GM18909 (cell line): ENCODE measurements around the gene HDLBP.

Source experiments
- ATAC-seq: cut with Tn5 transposase; IDR thresholded peaks from one replicate; pipeline ENCODE4 v1.9.1; 2021; ENCODE audit warnings: mild to moderate bottlenecking; ENCODE audit not compliant: unreplicated experiment, poor library complexity

Gene HDLBP

GRCh38 chr2:241234962-241235740, 80.3 kb downstream of the HDLBP start:
- no peak for ATAC-seq

DNA sequence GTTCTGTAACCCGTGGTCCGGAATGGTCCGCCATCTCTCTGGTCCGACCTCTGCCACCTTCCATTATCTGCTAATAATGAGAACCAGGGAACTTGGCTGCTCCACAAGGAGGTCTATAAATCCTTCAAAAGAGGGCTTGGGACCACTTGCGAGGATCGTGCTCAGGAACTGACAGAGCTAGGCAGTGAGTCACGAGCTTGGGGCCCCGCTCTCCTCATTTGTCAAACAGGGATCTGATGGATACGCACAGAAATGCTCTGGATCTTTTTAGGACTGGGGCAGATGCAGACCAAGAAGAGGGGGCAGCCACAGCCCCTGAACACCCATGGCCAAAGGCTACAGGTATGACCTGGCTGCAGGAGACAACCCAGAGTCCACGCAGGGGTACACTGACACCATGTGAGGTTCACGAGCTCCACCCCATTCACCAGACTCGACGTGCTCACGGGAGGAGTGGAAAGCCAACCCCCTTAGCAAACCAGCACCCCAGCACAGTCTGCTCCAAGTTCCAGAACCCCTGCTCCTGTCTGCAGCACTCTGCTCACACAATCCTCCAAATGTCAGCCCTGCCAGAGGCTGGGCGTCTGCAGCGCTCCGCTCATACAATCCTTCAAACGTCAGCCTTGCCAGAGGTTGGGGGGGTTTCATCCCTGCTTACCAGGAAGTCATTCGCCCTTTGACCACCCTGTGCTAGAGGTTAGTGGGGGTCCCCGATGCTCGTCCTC, 81.2 kb downstream of the HDLBP start:
- ATAC-seq = no peak

GRCh38 chr2:241232736-241233575, 82.5 kb downstream of the HDLBP start:
- ATAC-seq = no peak

DNA sequence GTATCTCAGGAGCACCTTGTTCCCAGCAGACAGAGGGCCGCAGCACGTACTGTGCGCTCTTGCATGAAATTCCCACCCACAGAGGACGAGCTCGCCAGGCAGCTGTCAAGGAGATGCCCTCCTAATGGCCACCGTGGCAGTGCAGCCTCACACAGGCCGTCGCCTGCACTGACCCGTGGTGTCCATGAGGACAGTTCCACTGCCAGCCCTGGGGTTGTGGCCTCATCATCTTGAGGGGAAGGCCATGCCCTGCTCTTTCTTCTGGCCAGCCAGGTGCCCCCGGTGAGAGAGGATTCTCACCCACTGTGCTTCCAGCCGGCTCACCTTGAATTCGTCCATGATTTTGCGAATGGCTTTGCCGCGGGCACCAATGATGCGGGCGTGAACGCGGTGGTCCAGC, 85.0 kb downstream of the HDLBP start:
- ATAC-seq = no peak

GRCh38 chr2:241229563-241230401, 85.7 kb downstream of the HDLBP start:
- no peak for ATAC-seq

DNA sequence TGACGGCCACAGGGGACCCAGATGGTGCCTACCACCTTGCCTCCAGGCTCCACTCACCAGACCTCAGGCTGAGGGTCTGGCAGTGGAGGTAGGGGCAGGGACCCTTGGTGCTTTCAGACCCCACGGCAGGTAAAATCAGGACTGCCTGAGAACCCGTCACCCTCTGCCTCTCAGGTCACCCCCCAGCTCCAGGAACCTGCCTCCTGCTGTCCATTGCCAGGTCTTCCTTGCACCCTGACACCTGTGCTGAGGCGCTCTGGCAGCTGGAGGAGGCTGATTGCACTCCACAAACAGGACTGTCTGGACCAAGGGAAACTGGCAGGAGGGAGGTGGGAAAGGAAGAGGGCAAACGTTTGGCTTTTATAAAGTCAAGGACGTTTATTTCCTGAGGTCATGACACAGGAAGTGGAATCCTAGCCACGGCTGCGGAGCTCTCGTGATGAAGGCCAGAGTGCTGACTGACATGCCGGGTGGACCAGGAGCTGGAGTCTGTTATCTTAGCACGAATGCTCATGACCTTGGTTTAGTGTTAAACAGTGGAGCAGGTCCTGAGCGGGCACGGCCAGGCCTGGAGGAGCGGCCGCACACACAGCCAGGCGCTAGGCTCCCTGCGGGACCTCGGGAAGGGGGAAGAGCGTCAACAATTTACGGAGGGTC, 86.5 kb downstream of the HDLBP start:
- no peak for ATAC-seq

- ATAC-seq = no peak
Measured at GRCh38 chr2:241228081-241228859, 87.2 kb downstream of the HDLBP start.

DNA sequence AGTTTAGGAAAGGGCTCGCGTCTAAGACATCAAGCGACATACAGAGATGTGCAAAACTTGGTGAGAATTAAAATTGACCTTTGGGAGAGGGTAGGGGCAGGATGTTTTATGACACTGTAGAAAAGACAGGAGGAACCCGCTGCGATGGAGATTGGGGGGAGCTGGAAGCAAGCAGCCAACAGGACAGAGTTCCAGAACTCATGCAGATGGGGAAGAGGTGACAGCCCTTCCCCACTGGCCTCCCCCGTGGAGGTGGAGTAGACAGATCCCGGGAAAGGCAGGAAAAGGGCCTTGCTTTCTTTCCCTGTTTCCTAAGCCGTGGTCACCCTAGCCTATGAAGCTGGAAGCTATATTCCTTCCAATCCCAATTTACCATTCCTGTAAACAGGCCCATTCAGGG, 87.9 kb downstream of the HDLBP start:
- ATAC-seq = no peak

- no peak for ATAC-seq
Measured at GRCh38 chr2:241226723-241227572, 88.5 kb downstream of the HDLBP start.

GRCh38 chr2:241225983-241226382, 89.5 kb downstream of the HDLBP start:
- ATAC-seq = no peak

DNA sequence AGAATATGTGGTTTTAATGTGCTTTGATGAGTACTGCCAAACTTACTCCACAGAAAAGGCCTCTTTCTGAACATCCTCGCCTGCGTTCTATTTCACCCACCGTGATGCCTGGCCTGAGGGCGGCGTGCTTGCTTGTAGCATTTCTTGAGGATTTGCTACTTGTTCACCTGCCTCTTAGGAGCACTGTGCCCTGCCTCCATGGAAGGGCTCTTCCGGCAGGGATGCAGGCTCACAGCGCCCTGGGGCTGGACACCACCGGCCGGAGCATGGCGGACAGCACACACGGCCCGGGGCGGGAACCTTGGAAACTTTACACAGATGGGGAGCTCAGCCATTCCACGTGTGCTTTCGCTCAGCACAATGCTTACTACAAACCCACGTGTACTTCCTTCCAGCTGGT, 89.9 kb downstream of the HDLBP start:
- no peak for ATAC-seq

DNA sequence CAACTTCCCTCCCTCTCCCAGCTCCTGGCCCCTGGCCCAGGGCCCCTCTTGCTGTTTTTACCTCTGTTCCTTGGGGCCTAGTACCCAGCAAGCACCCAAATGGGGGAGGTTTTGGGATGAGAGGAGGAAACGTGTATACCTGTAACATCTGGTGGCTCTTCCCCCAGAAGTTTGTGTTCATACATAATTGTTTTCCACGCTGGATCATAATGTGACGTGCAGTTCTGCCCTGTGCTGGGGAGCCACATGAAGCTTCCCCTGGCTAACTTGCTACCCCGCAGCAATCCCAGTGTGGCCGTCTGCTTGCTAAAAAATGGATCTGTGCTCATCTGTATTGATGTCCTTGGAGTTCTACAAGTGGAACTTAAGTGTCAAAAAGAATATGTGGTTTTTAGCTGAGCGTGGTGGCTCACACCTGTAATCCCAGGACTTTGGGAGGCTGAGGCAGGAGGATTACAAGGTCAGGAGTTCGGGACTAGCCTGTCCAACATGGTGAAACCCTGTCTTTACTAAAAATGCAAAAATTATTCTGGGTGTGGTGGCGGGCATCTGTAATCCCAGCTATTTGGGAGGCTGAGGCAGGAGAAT, 90.5 kb downstream of the HDLBP start:
- no peak for ATAC-seq

DNA sequence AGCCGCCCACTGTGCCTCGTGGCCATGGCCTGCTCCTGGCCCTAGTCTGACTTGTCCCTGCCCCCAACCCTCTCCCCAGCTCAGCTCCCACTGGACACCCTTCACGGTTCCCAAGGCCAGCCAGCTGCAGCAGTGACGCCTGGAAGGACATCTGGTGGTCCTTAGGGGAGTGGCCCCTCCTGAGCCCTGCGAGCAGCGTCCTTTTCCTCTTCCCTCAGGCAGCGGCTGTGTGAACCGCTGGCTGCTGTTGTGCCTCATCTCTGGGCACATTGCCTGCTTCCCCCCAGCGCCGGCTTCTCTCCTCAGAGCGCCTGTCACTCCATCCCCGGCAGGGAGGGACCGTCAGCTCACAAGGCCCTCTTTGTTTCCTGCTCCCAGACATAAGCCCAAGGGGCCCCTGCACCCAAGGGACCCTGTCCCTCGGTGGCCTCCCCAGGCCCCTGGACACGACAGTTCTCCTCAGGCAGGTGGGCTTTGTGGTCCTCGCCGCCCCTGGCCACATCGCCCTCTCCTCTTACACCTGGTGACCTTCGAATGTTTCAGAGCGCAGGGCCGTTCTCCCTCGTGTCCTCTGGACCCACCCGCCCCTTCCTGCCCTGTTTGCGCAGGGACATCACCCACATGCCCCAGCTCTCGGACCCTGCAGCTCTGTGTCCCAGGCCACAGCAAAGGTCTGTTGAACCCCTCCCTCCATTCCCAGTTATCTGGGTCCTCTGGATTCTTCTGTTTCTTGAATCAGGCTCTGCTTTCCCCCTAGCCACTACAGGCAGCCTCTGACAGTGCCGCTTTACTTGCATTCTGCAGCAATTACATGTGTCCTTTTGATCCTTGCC, 91.2 kb downstream of the HDLBP start:
- ATAC-seq = no peak

DNA sequence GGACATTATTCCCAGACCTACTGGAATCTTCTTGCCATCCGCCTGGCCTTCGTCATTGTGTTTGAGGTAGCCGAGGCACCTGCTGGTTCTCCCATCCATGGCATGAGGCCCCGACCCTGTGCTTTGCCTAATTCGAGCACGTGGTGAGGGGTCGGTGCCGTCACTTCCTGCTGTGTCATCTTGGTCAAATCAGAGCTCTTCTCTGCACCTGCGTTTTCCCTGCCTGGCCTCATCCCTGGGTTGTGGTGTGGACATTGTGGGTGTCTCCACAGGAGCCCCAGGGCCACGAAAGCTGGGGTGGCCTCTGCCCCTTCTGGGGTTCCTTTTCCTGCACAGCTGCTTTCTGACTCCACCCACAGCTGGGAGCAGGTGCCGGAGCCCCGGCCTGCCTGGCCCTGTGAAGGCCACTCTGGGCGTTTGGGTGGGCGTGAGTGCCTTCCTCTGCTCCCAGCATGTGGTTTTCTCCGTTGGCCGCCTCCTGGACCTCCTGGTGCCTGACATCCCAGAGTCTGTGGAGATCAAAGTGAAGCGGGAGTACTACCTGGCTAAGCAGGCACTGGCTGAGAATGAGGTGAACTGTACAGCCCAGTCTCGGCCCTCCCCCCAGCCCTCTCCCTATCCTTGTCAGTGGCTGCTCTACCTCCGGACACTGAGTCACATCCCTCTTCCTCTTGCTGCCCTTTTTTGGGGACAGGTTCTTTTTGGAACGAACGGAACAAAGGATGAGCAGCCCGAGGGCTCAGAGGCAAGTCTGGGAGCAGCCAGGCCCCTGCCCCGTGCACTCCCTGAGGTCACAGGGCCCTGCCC, 92.1 kb downstream of the HDLBP start:
- no peak for ATAC-seq

- no peak for ATAC-seq
Measured at GRCh38 chr2:241219856-241220356, 95.6 kb downstream of the HDLBP start.

DNA sequence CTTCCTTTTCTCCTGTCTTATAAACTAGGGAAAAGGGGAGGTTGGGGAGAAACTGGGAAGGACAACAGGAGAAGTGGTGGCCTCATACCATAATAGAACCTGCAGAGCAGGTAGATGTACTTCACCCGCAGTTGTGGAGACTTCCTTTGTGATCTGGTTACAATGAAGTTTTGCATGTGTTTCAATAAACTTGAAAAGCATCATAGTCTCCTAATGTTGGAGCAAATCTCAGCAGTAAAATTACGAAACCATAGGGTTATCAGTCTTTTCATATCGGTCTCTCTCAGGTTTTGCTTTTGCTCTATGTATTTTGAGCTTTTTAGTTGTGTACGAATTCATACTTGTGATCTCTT, 96.5 kb downstream of the HDLBP start:
- no peak for ATAC-seq
